ENCODE results near the gene CEP135.

- TF ChIP-seq CTCF (IDR thresholded peaks at IDR 0.05), result no peak
- no peak for TF ChIP-seq POLR2A (IDR thresholded peaks at IDR 0.05)
Observed at GRCh38 chr4:56026596-56026995, 77.9 kb downstream of the CEP135 start.

Data from Peyer's patch (tissue), 4 donors.